Muscle layer of colon (tissue), 2 donors: ENCODE measurements around the gene TNK2.

Source experiments
- H3K27ac ChIP-seq: one replicate; pipeline ENCODE4 v1.7.0; 2013; ENCODE audit warnings: low read depth, mild to moderate bottlenecking, low read length, moderate library complexity
- H3K27me3 ChIP-seq, 2 donors: one replicate each; pipeline ENCODE4 v1.7.0; 2013; ENCODE audit warnings: low read length in 2 of 2, mild to moderate bottlenecking in 2 of 2; ENCODE audit not compliant: insufficient read depth in 2 of 2, control insufficient read depth in 1 of 2
- H3K36me3 ChIP-seq: one replicate; pipeline ENCODE4 v1.7.0; 2013; ENCODE audit warnings: mild to moderate bottlenecking, low read length; ENCODE audit not compliant: insufficient read depth
- H3K4me1 ChIP-seq: one replicate; pipeline ENCODE4 v1.7.0; 2013; ENCODE audit warnings: mild to moderate bottlenecking, low read length; ENCODE audit not compliant: insufficient read depth
- H3K4me3 ChIP-seq, 2 donors: one replicate each; pipeline ENCODE4 v1.7.0; 2013; ENCODE audit warnings: low read length in 2 of 2, low read depth in 1 of 2, mild to moderate bottlenecking in 1 of 2, moderate library complexity in 1 of 2
- H3K9ac ChIP-seq: one replicate; pipeline ENCODE4 v1.7.0; 2013; ENCODE audit warnings: low read length
- H3K9me3 ChIP-seq: one replicate; pipeline ENCODE4 v1.7.0; 2013; ENCODE audit warnings: mild to moderate bottlenecking, low read length
- donor health status: abdominal sarcoma.
- donor health status: Adenocarcinoma of cecum.

The TNK2 gene

DNA sequence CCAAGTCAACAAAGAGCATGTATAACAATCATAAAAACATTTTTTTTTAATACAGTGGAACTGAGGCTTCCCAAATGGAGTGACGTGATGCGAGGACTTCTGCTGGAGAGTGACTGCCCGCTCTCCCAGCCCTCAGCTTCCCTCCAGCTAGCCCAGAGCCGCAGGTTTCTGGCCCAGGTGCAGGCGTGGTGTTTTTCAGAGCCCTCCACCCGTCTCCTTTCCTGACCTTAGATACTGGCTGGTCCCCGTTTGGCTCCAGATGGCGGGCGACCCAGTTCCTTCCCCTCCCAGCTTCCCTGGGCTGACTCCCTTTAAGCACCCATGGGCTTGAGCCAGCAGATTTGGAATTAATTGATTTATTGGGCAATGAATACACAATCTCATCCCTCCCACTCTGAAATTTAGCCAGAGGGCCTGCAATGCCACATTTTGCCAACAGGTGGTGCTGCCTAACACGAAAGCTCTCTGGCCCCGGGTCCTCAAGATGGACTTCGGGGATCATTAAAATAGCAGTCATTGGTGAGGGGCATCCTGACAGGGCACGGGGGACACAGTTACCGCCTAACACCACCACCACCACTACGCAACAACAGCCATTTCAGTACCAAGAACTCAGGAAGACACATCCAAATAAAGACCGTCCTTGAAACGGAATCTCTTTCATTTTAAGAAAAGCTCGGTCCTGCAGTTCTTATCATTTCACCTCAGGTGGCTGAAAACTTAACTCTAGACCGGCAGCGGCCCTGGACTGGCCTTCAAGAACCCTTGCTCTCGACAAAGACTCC is 49.1 kb downstream of the TNK2 start:
- Histone ChIP-seq H3K27me3 (no peaks in the 10 kb centered on the region), H3K4me1 (peaks cover 9% of the 10 kb centered on the region), H3K36me3 (peaks cover 4% of the 10 kb centered on the region), H3K4me3 (peak overlapping the region; percentile 22 to 24), H3K9ac (no peak overlapping the region), H3K27ac (no peak overlapping the region), H3K9me3 (no peaks in the 10 kb centered on the region)

DNA sequence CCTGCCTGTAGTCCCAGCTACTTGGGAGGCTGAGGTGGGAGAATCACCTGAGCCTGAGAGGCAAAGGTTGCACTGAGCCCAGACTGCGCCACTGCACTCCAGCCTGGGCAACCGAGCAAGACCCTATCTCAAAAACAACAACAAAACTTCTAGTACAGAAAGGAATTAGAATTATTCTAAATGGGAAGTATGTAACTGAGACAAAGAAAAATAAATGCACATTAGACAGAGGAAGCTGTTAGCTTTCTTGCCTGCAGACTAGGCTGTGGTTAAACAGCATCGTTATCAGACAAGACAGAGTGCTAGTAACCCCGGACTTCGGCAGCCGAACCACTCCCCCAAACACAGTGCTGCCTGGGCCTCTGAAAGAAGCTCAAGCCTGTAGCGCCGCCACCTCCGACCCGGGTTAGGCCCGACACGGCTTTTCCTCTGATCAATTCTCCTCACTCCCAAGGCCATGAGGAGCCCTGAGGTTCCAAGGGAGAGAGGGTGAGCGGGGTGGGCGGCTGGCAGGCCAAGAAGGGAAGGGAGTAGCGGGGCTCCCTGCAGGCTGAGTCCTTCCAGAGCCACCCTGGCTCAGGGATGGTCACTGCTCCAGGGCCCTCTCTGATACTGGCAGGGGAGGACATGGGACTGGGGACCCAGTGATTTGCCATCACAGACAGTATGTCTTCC is 51.8 kb downstream of the TNK2 start:
- Histone ChIP-seq H3K36me3 (no peaks in the 10 kb centered on the region), H3K27ac (no peak overlapping the region)

DNA sequence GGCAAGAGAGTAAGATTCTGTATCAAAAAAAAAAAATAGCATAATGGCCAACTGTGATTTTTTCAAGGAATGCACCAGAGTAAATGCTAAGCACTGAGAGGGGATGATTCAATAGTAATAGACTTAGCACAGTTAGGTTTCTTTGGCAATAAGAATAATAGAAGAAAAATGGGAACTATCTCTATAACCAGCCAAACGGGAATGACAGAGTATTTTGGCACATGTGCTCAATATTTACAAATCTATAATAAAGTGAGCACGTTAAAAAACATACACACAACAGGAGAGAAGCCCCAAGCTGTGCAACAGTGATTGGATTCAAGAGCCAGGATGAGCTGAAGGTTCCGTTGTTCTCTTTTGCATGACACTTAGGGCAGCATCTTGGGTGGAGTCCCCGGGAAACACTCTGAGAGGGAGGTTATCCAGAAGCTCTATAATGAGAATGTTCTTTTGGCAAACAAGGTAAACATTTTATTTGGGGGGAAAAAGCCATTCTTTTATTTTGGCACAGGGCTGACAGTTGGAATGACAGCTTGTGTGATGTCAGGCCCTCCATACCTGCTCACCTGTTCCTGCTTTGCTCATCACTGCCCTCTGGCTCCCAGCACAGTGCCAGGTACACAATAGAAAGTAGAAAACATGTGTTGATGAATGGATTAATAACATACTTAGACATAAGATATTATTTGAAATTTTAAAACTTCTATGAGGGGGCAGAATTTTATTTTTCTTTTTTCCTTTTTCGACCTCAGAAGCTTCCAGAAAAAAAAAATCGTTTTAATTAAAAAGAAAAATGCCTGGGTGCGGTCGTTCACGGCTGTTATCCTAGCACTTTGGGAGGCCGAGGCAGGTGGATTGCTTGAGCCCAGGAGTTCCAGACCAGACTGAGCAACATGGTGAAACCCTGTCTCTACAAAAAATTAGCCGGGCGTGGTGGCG is 52.6 kb downstream of the TNK2 start:
- H3K4me3 ChIP-seq = no peak overlapping the region
- H3K36me3 ChIP-seq = no peaks in the 10 kb centered on the region
- H3K27me3 ChIP-seq = no peaks in the 10 kb centered on the region
- H3K9me3 ChIP-seq = no peaks in the 10 kb centered on the region
- no peak overlapping the region for H3K9ac ChIP-seq
- H3K27ac ChIP-seq = no peak overlapping the region
- no peaks in the 10 kb centered on the region for H3K4me1 ChIP-seq

More for the DNA sequence above, 51.8 kb downstream of the TNK2 start:
- H3K9ac ChIP-seq = no peak overlapping the region
- no peaks in the 10 kb centered on the region for H3K9me3 ChIP-seq
- no peaks in the 10 kb centered on the region for H3K27me3 ChIP-seq
- H3K4me3 ChIP-seq = no peak overlapping the region
- no peaks in the 10 kb centered on the region for H3K4me1 ChIP-seq

DNA sequence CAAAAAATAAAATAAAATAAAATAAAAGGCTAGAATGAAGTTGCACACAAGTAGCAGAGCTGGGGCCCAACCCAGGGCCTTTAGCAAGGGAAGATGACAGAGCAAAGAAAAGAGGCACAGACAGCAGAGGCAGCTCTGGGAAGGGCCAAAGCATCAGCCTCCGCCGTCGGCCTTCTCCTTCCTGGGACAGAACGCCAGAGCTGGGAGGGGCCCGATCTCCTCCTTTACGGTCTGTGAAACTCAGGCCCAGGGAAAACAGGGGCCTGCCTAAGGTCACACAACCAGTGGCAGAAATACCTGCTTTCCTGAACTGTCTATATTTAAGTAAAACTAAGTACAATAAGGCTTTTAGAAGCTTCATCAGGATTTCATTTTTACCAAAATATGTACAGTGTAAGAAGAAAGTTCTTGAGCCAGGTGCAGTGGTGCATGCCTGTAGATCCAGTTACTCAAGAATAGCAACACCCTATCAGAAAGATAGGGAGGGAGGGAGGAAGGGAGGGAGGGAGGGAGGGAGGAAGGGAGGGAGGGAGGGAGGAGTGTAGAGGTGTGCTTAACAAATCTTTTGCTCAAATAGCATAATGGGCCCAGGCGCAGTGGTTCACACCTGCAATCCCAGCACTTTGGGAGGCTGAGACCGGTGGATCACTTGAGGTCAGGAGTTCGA is 53.6 kb downstream of the TNK2 start:
- no peaks in the 10 kb centered on the region for H3K9me3 ChIP-seq
- no peaks in the 10 kb centered on the region for H3K27me3 ChIP-seq
- no peak overlapping the region for H3K9ac ChIP-seq
- H3K27ac ChIP-seq = no peak overlapping the region
- H3K36me3 ChIP-seq = no peaks in the 10 kb centered on the region
- no peak overlapping the region for H3K4me3 ChIP-seq
- no peaks in the 10 kb centered on the region for H3K4me1 ChIP-seq

DNA sequence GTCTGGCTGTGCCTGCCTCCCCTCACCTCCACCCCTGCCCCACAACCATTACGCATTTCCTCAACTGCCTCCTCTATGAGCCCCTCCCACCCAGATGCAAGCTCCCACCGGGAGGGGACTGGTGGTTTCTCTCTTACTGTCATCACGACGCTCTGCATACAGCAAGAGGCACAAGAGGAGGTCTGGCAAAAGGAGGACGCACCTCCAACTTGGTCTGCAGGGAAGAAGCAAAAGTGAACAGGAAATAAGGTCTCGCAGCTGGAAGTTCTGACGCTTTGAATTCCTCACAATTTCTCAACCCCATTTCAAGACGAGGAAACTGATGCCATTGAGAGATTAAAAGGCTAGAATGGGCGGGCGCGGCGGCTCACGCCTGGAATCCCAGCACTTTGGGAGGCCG is 54.4 kb downstream of the TNK2 start:
- Histone ChIP-seq H3K9ac (no peak overlapping the region), H3K36me3 (no peaks in the 10 kb centered on the region), H3K4me3 (no peak overlapping the region), H3K9me3 (no peaks in the 10 kb centered on the region), H3K27ac (no peak overlapping the region), H3K27me3 (no peaks in the 10 kb centered on the region), H3K4me1 (no peaks in the 10 kb centered on the region)

DNA sequence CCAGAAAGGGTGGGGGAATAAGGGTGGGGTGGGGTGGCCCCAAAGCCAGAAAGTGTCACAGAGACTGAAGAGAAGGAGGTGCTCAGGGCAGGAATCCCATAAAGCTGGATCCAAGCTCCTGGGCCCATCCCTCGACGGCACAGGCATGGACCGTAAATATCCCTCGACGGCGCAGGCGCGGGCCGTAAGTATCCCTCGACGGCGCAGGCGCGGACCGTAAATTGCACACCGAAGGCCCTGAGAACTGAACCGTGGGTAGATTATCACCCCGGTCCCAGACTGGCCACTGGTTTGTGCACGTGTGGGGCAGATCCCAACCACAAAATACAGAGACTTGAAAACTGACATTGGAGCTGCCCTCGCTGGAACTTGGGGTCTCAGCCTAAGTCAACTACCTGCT is 55.3 kb downstream of the TNK2 start:
- no peaks in the 10 kb centered on the region for H3K9me3 ChIP-seq
- H3K27me3 ChIP-seq = no peaks in the 10 kb centered on the region
- no peaks in the 10 kb centered on the region for H3K36me3 ChIP-seq
- H3K27ac ChIP-seq = no peak overlapping the region
- H3K4me1 ChIP-seq = no peaks in the 10 kb centered on the region
- no peak overlapping the region for H3K4me3 ChIP-seq
- no peak overlapping the region for H3K9ac ChIP-seq

DNA sequence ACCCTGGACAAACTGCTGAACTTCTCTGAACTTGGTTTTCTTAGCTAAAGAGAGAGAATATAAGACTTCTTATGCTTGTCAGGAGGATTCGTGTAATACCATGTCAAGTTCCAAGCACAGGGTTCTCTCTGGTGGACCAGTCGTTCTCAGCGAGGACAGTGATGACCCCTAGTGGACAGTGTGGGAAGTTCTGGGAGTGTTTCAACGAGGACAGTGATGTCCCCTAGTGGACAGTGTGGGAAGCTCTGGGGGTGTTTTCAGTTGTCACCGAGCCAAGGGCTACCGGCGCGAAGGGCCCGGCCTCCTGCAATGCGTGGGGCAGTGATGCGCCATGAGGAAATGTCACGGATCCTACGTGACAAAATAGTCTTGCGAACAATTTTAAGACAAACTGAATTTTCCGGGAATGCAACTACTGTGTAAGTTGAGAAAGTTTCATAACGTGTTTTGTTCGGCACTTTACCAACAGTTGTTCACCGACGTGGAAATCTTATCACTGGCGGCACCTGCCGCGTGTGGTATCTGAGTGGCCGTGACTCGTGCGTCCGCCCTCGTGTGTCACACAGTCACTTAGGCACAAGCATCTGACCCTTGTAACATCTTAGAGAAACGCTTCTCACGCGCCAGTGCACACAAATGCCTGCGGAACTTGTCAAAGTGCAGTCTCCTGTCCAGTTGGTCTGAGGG is 57.4 kb downstream of the TNK2 start:
- H3K9ac ChIP-seq = no peak overlapping the region
- H3K27ac ChIP-seq = no peak overlapping the region
- H3K9me3 ChIP-seq = no peaks in the 10 kb centered on the region
- H3K36me3 ChIP-seq = no peaks in the 10 kb centered on the region
- H3K4me3 ChIP-seq = no peak overlapping the region
- H3K4me1 ChIP-seq = no peaks in the 10 kb centered on the region
- no peaks in the 10 kb centered on the region for H3K27me3 ChIP-seq

DNA sequence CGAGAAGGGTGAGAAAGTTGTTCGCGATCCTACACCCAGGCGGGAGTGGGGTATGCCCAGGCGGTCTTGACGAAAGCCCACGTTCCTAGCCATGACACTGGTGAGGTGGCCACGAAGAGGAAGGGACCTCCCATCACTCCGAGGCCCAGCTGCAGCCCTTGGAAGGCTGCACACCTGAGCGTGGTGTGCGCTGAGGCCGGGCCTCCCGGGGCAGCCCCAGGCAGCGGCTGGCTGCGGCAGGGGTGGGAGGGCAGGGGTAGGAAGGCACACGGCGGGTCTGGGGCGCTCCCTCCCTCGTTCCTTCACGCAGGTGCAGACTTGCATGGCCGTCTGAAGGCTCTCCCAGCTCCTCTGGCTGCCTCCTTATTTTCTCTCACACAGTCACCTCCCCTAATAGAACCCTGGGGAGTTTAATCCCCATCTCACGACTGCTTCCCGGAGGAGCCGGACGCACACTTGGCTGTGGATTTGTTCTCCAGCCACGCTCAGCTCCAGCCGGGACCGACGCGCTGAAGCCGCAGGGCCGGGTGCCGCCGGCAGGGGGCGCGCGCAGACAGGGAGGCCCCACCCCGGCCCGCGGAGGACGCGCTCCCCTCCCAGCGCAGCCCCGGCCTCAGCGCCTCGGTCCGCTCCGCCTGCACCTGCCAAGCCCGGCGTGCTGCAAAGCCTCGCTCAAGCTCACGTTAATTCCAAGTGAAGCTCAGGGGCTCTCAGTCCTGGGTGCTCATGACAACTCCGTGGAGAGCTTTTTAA is 58.9 kb downstream of the TNK2 start:
- Histone ChIP-seq H3K9ac (no peak overlapping the region), H3K9me3 (no peaks in the 10 kb centered on the region), H3K4me3 (no peak overlapping the region), H3K27ac (no peak overlapping the region), H3K36me3 (no peaks in the 10 kb centered on the region), H3K4me1 (no peaks in the 10 kb centered on the region), H3K27me3 (no peaks in the 10 kb centered on the region)

DNA sequence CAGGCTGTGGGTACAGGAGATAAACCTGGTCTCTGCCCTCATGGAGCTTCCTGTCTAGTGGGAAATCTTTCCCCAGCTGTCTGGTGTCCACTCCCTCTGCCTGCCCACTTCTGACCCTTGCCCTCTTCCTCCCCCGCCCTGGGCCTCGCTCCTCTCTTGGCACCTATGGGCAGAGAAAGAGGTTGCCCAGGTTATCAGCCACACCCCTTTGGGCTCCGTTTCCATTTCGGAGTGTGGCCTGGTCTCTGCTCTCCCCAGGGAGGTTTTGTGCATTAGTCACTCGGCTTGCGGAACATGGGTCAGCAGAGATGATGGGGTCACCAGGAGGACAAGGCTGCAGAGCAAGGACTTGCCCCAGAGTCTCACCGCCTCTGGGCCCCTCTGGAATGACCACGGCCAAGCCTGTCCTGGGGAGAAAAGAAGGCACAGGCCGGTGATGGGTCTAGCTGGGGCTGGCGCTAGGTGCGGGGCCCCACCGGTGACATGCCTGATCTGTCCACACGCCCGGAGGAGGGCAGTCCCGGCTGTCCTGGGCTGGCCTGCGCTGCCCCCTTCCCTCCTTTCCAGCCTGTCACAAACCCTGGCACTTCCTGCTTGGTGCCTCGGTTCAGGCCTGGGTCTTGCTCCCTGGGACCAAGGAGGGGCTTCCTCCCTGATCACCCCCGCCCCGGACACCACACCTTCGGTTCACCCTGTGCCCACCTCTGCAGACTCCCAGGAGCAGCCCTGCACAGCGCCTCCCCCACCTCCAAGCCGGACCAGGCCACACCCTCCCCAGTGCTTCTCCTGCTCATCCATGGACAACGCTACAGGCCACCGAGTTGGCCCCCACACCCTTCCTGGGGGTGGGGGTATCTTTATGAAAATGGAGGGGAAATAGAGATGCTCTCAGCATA is 61.0 kb downstream of the TNK2 start:
- H3K9me3 ChIP-seq = no peaks in the 10 kb centered on the region
- no peaks in the 10 kb centered on the region for H3K27me3 ChIP-seq
- no peaks in the 10 kb centered on the region for H3K4me1 ChIP-seq
- H3K27ac ChIP-seq = no peak overlapping the region
- H3K4me3 ChIP-seq = no peak overlapping the region
- H3K36me3 ChIP-seq = no peaks in the 10 kb centered on the region
- H3K9ac ChIP-seq = no peak overlapping the region
